Upper lobe of right lung (tissue), 1 donor: ENCODE measurements around the gene MT1B. TPM values are rescaled to one million over a fixed set of nuclear protein-coding genes. Genes with fewer than 3 reads are reported as not detected.

ENCODE experiments used
- ATAC-seq: fragments of 200-7000 bp; cut with Tn5 transposase; one replicate; pipeline ENCODE4 v1.9.1; 2020; ENCODE audit warnings: mild to moderate bottlenecking, moderate library complexity
- DNase-seq: peaks from one replicate; pipeline ENCODE4 v3.0.0-alpha.2; 2020
- H3K27ac ChIP-seq: fragments of 200-600 bp; one replicate; pipeline ENCODE4 v1.8.0; 2022
- H3K27me3 ChIP-seq: fragments of 200-600 bp; one replicate; pipeline ENCODE4 v1.8.0; 2022; ENCODE audit warnings: mild to moderate bottlenecking
- H3K36me3 ChIP-seq: fragments of 200-600 bp; one replicate; pipeline ENCODE4 v1.8.0; 2022
- H3K4me1 ChIP-seq: fragments of 200-600 bp; one replicate; pipeline ENCODE4 v1.8.0; 2022
- H3K4me3 ChIP-seq: fragments of 200-600 bp; one replicate; pipeline ENCODE4 v1.8.0; 2022; ENCODE audit warnings: mild to moderate bottlenecking
- H3K9me3 ChIP-seq: fragments of 200-600 bp; one replicate; pipeline ENCODE4 v1.8.0; 2022
- CTCF ChIP-seq: fragments of 200-600 bp; IDR thresholded peaks from one replicate; pipeline ENCODE4 v1.8.0; 2022; ENCODE audit warnings: antibody characterized with exemption
- intact Hi-C: fragments of 100-400 bp; cut with DNase I; formaldehyde crosslinking; loops from one replicate; pipeline ENCODE4 v1.11.0; 2022
- total RNA-seq: library from RNA; stranded (reverse); fragmentation: NEBNext Ultra II Directional; extraction: Animal tissue kit (Norgen Biotek cat#: 25700); gene quantifications from one replicate; pipeline ENCODE4 v1.2.1, GENCODE V29; 2021
- donor health status: DM: no; HTN: yes; CAD: no; lungs with severe emphysema.

The MT1B gene
- total RNA-seq, 1 donor from 2014 or later = not detected

DNA sequence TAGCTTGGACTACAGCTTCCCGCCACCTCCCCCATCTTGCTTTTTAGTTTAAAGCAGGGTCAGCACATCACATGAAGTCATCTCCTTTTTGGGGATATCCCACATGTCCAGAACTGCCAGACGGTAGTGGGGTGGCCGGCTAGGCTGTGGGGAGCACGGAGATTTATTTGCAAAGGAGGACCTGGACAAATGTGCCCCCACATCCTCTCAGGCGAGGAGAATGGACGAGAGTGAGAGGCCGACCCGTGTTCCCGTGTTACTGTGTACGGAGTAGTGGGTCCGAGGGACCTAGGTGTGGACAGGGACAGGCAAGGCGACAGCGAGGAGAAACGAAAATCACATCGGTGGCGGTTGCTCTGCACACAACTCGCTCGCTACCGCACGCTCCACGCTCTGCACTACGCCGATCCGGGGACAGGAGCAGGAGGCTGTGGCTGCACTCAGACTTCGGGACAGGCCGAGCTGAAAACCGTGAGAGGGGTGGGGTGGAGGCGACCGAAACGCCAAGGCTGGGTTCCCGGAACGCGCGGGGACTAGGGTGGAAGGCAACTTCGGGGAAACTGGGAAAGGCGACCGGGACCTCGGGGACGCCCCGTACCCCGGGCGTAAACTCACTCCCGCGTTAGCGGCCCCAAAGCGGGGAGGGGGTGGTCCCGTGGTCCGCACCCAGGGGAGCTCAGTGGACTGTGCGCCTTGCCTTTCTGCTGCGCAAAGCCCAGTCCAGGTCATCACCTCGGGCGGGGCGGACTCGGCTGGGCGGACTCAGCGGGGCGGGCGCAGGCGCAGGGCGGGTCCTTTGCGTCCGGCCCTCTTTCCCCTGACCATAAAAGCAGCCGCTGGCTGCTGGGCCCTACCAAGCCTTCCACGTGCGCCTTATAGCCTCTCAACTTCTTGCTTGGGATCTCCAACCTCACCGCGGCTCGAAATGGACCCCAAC, 13.6 kb upstream of the MT1B start, which contains the start of gene MT1A:
Gene MT1A, plus strand, starts transcription at position 853 of the 937 bp plus-strand sequence. Its CDS starts 73 bp downstream, at position 926.
- H3K27me3 ChIP-seq = peaks cover 40% of the 10 kb centered on the region
- H3K27ac ChIP-seq = no peak within 1 kb of the TSS
- intact Hi-C loops = no loop called here
- TF ChIP-seq CTCF = no peak
- ATAC-seq = peak; percentile 80
- DNase-seq = peak; percentile 83
- H3K4me3 ChIP-seq = peak within 1 kb of the TSS; percentile 51
- H3K36me3 ChIP-seq = no peaks in the 10 kb centered on the region
- H3K9me3 ChIP-seq = no peaks in the 10 kb centered on the region
- peaks cover 23% of the 10 kb centered on the region for H3K4me1 ChIP-seq

- no peak for ATAC-seq
- intact Hi-C loops = no loop called here
- no peak for TF ChIP-seq CTCF
- DNase-seq = no peak
- H3K4me3 ChIP-seq = no peak overlapping the region
- H3K36me3 ChIP-seq = no peaks in the 10 kb centered on the region
- no peak overlapping the region for H3K27ac ChIP-seq
- H3K4me1 ChIP-seq = peaks cover 33% of the 10 kb centered on the region
- H3K9me3 ChIP-seq = no peaks in the 10 kb centered on the region
- peaks cover 39% of the 10 kb centered on the region for H3K27me3 ChIP-seq
Observed at GRCh38 chr16:56639045-56639444, 12.6 kb upstream of the MT1B start.

GRCh38 chr16:56640076-56640475, 11.6 kb upstream of the MT1B start:
- H3K36me3 ChIP-seq = no peaks in the 10 kb centered on the region
- no peak for TF ChIP-seq CTCF
- intact Hi-C loops = no loop called here
- peaks cover 33% of the 10 kb centered on the region for H3K4me1 ChIP-seq
- H3K4me3 ChIP-seq = no peak overlapping the region
- no peak for DNase-seq
- ATAC-seq = no peak
- H3K27me3 ChIP-seq = peaks cover 29% of the 10 kb centered on the region
- H3K27ac ChIP-seq = no peak overlapping the region
- no peaks in the 10 kb centered on the region for H3K9me3 ChIP-seq

DNA sequence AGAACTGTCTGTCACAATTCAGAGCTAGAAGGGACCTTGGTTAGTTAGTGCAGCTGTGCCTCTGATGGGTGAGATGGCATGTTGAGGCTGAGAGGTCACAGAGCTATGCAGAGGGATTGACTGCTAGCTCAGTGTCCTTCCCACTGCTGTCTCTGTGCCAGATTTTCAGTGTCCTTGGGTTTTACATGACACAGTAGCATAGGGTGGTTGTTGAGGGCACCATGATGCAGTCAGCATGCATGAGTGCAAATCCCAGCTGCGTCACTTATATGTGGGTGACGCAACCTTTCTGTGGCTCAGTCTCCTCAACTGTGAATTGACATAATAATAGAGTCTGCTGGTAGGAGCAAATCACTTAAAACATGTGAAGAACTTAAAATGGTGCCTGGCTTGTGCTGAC, 10.5 kb upstream of the MT1B start:
- ATAC-seq (no peak), DNase-seq (no peak)
- Histone ChIP-seq H3K27me3 (peaks cover 18% of the 10 kb centered on the region), H3K4me1 (peaks cover 26% of the 10 kb centered on the region), H3K9me3 (no peaks in the 10 kb centered on the region), H3K27ac (no peak overlapping the region), H3K36me3 (no peaks in the 10 kb centered on the region), H3K4me3 (no peak overlapping the region)
- intact Hi-C loops = no loop called here
- TF ChIP-seq CTCF = no peak

GRCh38 chr16:56643080-56643778, 8.5 kb upstream of the MT1B start:
- peak overlapping the region; percentile 37 for H3K4me3 ChIP-seq
- no peaks in the 10 kb centered on the region for H3K9me3 ChIP-seq
- no peaks in the 10 kb centered on the region for H3K36me3 ChIP-seq
- no peak overlapping the region for H3K27ac ChIP-seq
- peaks cover 30% of the 10 kb centered on the region for H3K27me3 ChIP-seq
- peak; percentile 96 for ATAC-seq
- intact Hi-C loops = no loop called here
- peak; percentile 47 for TF ChIP-seq CTCF
- DNase-seq = peak; percentile 90
- H3K4me1 ChIP-seq = peaks cover 22% of the 10 kb centered on the region
